WTC11 (cell line): ENCODE data around the gene BCAS3. TPM values are rescaled to one million over a fixed set of nuclear protein-coding genes. Genes with fewer than 3 reads are reported as not detected.

Source experiments
- ATAC-seq: fragments of 200-7000 bp; cut with Tn5 transposase; 2 replicates; pipeline ENCODE4 v1.10.0; 2021; ENCODE audit warnings: mild to moderate bottlenecking, moderate library complexity
- CTCF ChIA-PET: fragments of 300-600 bp; sonication (Branson Sonifier 250); formaldehyde crosslinking; loops from one replicate; lab custom pipeline; 2021; ENCODE audit warnings: antibody characterized with exemption; lab: Charles Lee
- POLR2A ChIA-PET: fragments of 350-600 bp; sonication (Branson Sonifier 250); formaldehyde crosslinking; loops from one replicate; lab custom pipeline; 2021; ENCODE audit warnings: antibody characterized with exemption; lab: Charles Lee
- DNase-seq: peaks from one replicate; pipeline ENCODE4 v3.0.0; 2021; ENCODE audit warnings: low spot score
- H3K27ac Mint-ChIP-seq: 2 replicates; pipeline ENCODE4 v1.8.0; 2021; ENCODE audit warnings: mixed read lengths
- H3K27me3 Mint-ChIP-seq: 2 replicates; pipeline ENCODE4 v1.8.0; 2021; ENCODE audit warnings: low read depth, mild to moderate bottlenecking, moderate library complexity, mixed read lengths
- H3K36me3 Mint-ChIP-seq: 2 replicates; pipeline ENCODE4 v1.8.0; 2021; ENCODE audit warnings: mixed read lengths
- H3K4me1 Mint-ChIP-seq: 2 replicates; pipeline ENCODE4 v1.8.0; 2022; ENCODE audit warnings: mixed read lengths
- H3K4me3 Mint-ChIP-seq: 2 replicates; pipeline ENCODE4 v1.8.0; 2021; ENCODE audit warnings: mild to moderate bottlenecking, moderate library complexity, mixed read lengths
- H3K9me3 Mint-ChIP-seq: 2 replicates; pipeline ENCODE4 v1.8.0; 2021; ENCODE audit warnings: mixed read lengths
- ELF4 ChIP-seq: sonication (generic); formaldehyde crosslinking; IDR thresholded peaks from 2 replicates; pipeline ENCODE4 v1.8.1; 2022; ENCODE audit warnings: low read depth, mild to moderate bottlenecking, moderate library complexity, missing genetic modification reagents
- FOXP1 ChIP-seq: sonication (generic); formaldehyde crosslinking; IDR thresholded peaks from 2 replicates; pipeline ENCODE4 v1.8.0; 2022; ENCODE audit warnings: missing genetic modification reagents, mild to moderate bottlenecking, moderate library complexity, borderline replicate concordance
- JAZF1 ChIP-seq: fragments of 250-450 bp; sonication (Bioruptor Pico); IDR thresholded peaks from 2 replicates; pipeline ENCODE4 v1.9.0; 2021; ENCODE audit warnings: moderate library complexity, mild to moderate bottlenecking, inconsistent platforms
- JUN ChIP-seq: sonication (generic); formaldehyde crosslinking; IDR thresholded peaks from 2 replicates; pipeline ENCODE4 v1.8.0; 2023; ENCODE audit warnings: mild to moderate bottlenecking, missing genetic modification reagents
- NFYB ChIP-seq: sonication (generic); formaldehyde crosslinking; conservative IDR thresholded peaks from 2 replicates; pipeline ENCODE4 v1.8.0; 2022; ENCODE audit warnings: low read depth, missing genetic modification reagents
- OVOL2 ChIP-seq: fragments of 250-450 bp; sonication (Bioruptor Pico); IDR thresholded peaks from 2 replicates; pipeline ENCODE4 v1.9.0; 2021; ENCODE audit warnings: mild to moderate bottlenecking, borderline replicate concordance
- PRRX2 ChIP-seq: fragments of 250-450 bp; sonication (Bioruptor Pico); IDR thresholded peaks from 2 replicates; pipeline ENCODE4 v1.8.0; 2021; ENCODE audit warnings: mild to moderate bottlenecking
- SMAD4 ChIP-seq: sonication (generic); formaldehyde crosslinking; IDR thresholded peaks from 2 replicates; pipeline ENCODE4 v1.8.0; 2022; ENCODE audit warnings: mild to moderate bottlenecking, missing genetic modification reagents
- TEAD1 ChIP-seq: sonication (generic); formaldehyde crosslinking; IDR thresholded peaks from 2 replicates; pipeline ENCODE4 v1.8.0; 2022; ENCODE audit warnings: mild to moderate bottlenecking, missing genetic modification reagents
- TP53 ChIP-seq: sonication (generic); formaldehyde crosslinking; IDR thresholded peaks from 2 replicates; pipeline ENCODE4 v1.8.1; 2023; ENCODE audit warnings: mild to moderate bottlenecking, missing genetic modification reagents
- USF1 ChIP-seq: sonication (generic); formaldehyde crosslinking; IDR thresholded peaks from 2 replicates; pipeline ENCODE4 v1.8.0; 2022; ENCODE audit warnings: mild to moderate bottlenecking, missing genetic modification reagents
- ZNF416 ChIP-seq: fragments of 250-450 bp; sonication (Bioruptor Pico); IDR thresholded peaks from 2 replicates; pipeline ENCODE4 v1.9.0; 2021; ENCODE audit warnings: mild to moderate bottlenecking, inconsistent platforms
- total RNA-seq: library from RNA; stranded (reverse); gene quantifications from 3 replicates; pipeline ENCODE4 v1.2.3, GENCODE V29; 2021
- TF ChIP-seq, protein P1 (sequence below): sonication (generic); formaldehyde crosslinking; IDR thresholded peaks from 2 replicates; pipeline ENCODE4 v1.8.0; 2023; ENCODE audit warnings: missing genetic modification reagents
- TF ChIP-seq, protein P2 (sequence below): fragments of 200-600 bp; IDR thresholded peaks from 2 replicates; pipeline ENCODE4 v1.8.0; 2022; ENCODE audit warnings: antibody characterized with exemption
- TF ChIP-seq, protein P3 (sequence below): fragments of 250-450 bp; sonication (Bioruptor Pico); IDR thresholded peaks from 2 replicates; pipeline ENCODE4 v2.1.2; 2022; ENCODE audit warnings: mild to moderate bottlenecking, moderate library complexity
- TF ChIP-seq, protein P4 (sequence below): sonication (generic); formaldehyde crosslinking; IDR thresholded peaks from 2 replicates; pipeline ENCODE4 v1.8.1; 2022; ENCODE audit warnings: low read depth, missing genetic modification reagents, borderline replicate concordance
- TF ChIP-seq, protein P5 (sequence below): sonication (generic); formaldehyde crosslinking; conservative IDR thresholded peaks from 2 replicates; pipeline ENCODE4 v1.8.1; 2023; ENCODE audit warnings: mild to moderate bottlenecking, low read depth, missing genetic modification reagents, moderate library complexity
- TF ChIP-seq, protein P6 (sequence below): fragments of 250-450 bp; sonication (Bioruptor Pico); IDR thresholded peaks from 2 replicates; pipeline ENCODE4 v1.9.0; 2021; ENCODE audit warnings: mild to moderate bottlenecking
- TF ChIP-seq, protein P7 (sequence below): sonication (generic); formaldehyde crosslinking; IDR thresholded peaks from 2 replicates; pipeline ENCODE4 v1.8.1; 2023; ENCODE audit warnings: mild to moderate bottlenecking, missing genetic modification reagents, moderate library complexity

BCAS3 gene
- total RNA-seq, 1 experiment from 2014 or later: 15.5 TPM

- TF ChIP-seq, protein P1, sequence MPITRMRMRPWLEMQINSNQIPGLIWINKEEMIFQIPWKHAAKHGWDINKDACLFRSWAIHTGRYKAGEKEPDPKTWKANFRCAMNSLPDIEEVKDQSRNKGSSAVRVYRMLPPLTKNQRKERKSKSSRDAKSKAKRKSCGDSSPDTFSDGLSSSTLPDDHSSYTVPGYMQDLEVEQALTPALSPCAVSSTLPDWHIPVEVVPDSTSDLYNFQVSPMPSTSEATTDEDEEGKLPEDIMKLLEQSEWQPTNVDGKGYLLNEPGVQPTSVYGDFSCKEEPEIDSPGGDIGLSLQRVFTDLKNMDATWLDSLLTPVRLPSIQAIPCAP (CRISPR knock-in tag): no peak
- no peak for TF ChIP-seq SMAD4 (CRISPR knock-in tag)
- no peak for TF ChIP-seq ZNF416
- TF ChIP-seq, protein P2, sequence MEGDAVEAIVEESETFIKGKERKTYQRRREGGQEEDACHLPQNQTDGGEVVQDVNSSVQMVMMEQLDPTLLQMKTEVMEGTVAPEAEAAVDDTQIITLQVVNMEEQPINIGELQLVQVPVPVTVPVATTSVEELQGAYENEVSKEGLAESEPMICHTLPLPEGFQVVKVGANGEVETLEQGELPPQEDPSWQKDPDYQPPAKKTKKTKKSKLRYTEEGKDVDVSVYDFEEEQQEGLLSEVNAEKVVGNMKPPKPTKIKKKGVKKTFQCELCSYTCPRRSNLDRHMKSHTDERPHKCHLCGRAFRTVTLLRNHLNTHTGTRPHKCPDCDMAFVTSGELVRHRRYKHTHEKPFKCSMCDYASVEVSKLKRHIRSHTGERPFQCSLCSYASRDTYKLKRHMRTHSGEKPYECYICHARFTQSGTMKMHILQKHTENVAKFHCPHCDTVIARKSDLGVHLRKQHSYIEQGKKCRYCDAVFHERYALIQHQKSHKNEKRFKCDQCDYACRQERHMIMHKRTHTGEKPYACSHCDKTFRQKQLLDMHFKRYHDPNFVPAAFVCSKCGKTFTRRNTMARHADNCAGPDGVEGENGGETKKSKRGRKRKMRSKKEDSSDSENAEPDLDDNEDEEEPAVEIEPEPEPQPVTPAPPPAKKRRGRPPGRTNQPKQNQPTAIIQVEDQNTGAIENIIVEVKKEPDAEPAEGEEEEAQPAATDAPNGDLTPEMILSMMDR: peak; percentile 78
- no peak for TF ChIP-seq NFYB (CRISPR knock-in tag)
- no peak for TF ChIP-seq TP53 (CRISPR knock-in tag)
- TF ChIP-seq PRRX2 (CRISPR knock-in tag): no peak
- TF ChIP-seq, protein P3, sequence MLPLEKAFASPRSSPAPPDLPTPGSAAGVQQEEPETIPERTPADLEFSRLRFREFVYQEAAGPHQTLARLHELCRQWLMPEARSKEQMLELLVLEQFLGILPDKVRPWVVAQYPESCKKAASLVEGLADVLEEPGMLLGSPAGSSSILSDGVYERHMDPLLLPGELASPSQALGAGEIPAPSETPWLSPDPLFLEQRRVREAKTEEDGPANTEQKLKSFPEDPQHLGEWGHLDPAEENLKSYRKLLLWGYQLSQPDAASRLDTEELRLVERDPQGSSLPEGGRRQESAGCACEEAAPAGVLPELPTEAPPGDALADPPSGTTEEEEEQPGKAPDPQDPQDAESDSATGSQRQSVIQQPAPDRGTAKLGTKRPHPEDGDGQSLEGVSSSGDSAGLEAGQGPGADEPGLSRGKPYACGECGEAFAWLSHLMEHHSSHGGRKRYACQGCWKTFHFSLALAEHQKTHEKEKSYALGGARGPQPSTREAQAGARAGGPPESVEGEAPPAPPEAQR (CRISPR knock-in tag): no peak
- TF ChIP-seq, protein P4, sequence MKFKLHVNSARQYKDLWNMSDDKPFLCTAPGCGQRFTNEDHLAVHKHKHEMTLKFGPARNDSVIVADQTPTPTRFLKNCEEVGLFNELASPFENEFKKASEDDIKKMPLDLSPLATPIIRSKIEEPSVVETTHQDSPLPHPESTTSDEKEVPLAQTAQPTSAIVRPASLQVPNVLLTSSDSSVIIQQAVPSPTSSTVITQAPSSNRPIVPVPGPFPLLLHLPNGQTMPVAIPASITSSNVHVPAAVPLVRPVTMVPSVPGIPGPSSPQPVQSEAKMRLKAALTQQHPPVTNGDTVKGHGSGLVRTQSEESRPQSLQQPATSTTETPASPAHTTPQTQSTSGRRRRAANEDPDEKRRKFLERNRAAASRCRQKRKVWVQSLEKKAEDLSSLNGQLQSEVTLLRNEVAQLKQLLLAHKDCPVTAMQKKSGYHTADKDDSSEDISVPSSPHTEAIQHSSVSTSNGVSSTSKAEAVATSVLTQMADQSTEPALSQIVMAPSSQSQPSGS (CRISPR knock-in tag): no peak
- no peak for TF ChIP-seq JUN (CRISPR knock-in tag)
- 0 out of 2 replicates have a peak, but pooled peaks have one; percentile 23 for TF ChIP-seq FOXP1 (CRISPR knock-in tag)
- TF ChIP-seq, protein P5, sequence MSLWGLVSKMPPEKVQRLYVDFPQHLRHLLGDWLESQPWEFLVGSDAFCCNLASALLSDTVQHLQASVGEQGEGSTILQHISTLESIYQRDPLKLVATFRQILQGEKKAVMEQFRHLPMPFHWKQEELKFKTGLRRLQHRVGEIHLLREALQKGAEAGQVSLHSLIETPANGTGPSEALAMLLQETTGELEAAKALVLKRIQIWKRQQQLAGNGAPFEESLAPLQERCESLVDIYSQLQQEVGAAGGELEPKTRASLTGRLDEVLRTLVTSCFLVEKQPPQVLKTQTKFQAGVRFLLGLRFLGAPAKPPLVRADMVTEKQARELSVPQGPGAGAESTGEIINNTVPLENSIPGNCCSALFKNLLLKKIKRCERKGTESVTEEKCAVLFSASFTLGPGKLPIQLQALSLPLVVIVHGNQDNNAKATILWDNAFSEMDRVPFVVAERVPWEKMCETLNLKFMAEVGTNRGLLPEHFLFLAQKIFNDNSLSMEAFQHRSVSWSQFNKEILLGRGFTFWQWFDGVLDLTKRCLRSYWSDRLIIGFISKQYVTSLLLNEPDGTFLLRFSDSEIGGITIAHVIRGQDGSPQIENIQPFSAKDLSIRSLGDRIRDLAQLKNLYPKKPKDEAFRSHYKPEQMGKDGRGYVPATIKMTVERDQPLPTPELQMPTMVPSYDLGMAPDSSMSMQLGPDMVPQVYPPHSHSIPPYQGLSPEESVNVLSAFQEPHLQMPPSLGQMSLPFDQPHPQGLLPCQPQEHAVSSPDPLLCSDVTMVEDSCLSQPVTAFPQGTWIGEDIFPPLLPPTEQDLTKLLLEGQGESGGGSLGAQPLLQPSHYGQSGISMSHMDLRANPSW: no peak
Observed at GRCh38 chr17:61389670-61390478, 712.2 kb downstream of the BCAS3 start (continued).

GRCh38 chr17:61390479-61390791, 712.8 kb downstream of the BCAS3 start:
- Mint-ChIP-seq H3K27ac (no peak overlapping the region), H3K4me3 (no peak overlapping the region), H3K27me3 (peaks cover 42% of the 10 kb centered on the region), H3K4me1 (peaks cover 8% of the 10 kb centered on the region), H3K36me3 (no peaks in the 10 kb centered on the region), H3K9me3 (no peaks in the 10 kb centered on the region)
- ATAC-seq: no peak
- POLR2A ChIA-PET: no interaction called here
- CTCF ChIA-PET: interaction anchor here (0.6 to 1.4 kb wide), 13 partner anchors 22 to 419 kb away, joined by 3 to 17 read pairs (median 4); no protein-coding TSS in a partner anchor
- DNase-seq: no peak
- TF ChIP-seq, protein P6, sequence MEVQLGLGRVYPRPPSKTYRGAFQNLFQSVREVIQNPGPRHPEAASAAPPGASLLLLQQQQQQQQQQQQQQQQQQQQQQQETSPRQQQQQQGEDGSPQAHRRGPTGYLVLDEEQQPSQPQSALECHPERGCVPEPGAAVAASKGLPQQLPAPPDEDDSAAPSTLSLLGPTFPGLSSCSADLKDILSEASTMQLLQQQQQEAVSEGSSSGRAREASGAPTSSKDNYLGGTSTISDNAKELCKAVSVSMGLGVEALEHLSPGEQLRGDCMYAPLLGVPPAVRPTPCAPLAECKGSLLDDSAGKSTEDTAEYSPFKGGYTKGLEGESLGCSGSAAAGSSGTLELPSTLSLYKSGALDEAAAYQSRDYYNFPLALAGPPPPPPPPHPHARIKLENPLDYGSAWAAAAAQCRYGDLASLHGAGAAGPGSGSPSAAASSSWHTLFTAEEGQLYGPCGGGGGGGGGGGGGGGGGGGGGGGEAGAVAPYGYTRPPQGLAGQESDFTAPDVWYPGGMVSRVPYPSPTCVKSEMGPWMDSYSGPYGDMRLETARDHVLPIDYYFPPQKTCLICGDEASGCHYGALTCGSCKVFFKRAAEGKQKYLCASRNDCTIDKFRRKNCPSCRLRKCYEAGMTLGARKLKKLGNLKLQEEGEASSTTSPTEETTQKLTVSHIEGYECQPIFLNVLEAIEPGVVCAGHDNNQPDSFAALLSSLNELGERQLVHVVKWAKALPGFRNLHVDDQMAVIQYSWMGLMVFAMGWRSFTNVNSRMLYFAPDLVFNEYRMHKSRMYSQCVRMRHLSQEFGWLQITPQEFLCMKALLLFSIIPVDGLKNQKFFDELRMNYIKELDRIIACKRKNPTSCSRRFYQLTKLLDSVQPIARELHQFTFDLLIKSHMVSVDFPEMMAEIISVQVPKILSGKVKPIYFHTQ (CRISPR knock-in tag): no peak
- no peak for TF ChIP-seq ELF4 (CRISPR knock-in tag)
- no peak for TF ChIP-seq JAZF1 (CRISPR knock-in tag)
- TF ChIP-seq, protein P2: no peak
- TF ChIP-seq, protein P7, sequence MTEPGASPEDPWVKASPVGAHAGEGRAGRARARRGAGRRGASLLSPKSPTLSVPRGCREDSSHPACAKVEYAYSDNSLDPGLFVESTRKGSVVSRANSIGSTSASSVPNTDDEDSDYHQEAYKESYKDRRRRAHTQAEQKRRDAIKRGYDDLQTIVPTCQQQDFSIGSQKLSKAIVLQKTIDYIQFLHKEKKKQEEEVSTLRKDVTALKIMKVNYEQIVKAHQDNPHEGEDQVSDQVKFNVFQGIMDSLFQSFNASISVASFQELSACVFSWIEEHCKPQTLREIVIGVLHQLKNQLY: no peak
- TF ChIP-seq OVOL2 (CRISPR knock-in tag): no peak
- TF ChIP-seq USF1 (CRISPR knock-in tag): no peak
- no peak for TF ChIP-seq TEAD1 (CRISPR knock-in tag)
